Endothelial cell (in vitro differentiated cells): ENCODE data around the gene LRP1B. TPM values are rescaled to one million over a fixed set of nuclear protein-coding genes. Genes with fewer than 3 reads are reported as not detected.

Experiments used
- DNase-seq: peaks from one replicate; pipeline ENCODE4 v3.0.0; 2021; ENCODE audit warnings: low spot score
- H3K27ac Mint-ChIP-seq: one replicate; pipeline ENCODE4 v1.8.0; 2021; ENCODE audit warnings: mixed read lengths, inconsistent platforms; ENCODE audit not compliant: unreplicated experiment
- H3K27me3 Mint-ChIP-seq: one replicate; pipeline ENCODE4 v1.8.0; 2021; ENCODE audit warnings: mild to moderate bottlenecking, moderate library complexity, mixed read lengths, inconsistent platforms; ENCODE audit not compliant: unreplicated experiment
- H3K36me3 Mint-ChIP-seq: one replicate; pipeline ENCODE4 v1.8.0; 2021; ENCODE audit warnings: mild to moderate bottlenecking, low read depth, mixed read lengths, inconsistent platforms; ENCODE audit not compliant: unreplicated experiment
- H3K4me1 Mint-ChIP-seq: one replicate; pipeline ENCODE4 v1.8.0; 2021; ENCODE audit warnings: mild to moderate bottlenecking, mixed read lengths, inconsistent platforms; ENCODE audit not compliant: unreplicated experiment
- H3K4me3 Mint-ChIP-seq: one replicate; pipeline ENCODE4 v1.8.0; 2021; ENCODE audit warnings: mild to moderate bottlenecking, mixed read lengths, inconsistent platforms; ENCODE audit not compliant: unreplicated experiment
- H3K9me3 Mint-ChIP-seq: one replicate; pipeline ENCODE4 v1.8.0; 2021; ENCODE audit warnings: mixed read lengths, inconsistent platforms; ENCODE audit not compliant: unreplicated experiment
- CTCF ChIP-seq: fragments of 200-600 bp; sonication (generic); IDR thresholded peaks from one replicate; pipeline ENCODE4 v1.5.0; 2021; ENCODE audit warnings: antibody characterized with exemption; ENCODE audit not compliant: unreplicated experiment
- total RNA-seq: library from RNA; stranded (reverse); fragmentation: NEBNext Ultra II Directional; extraction: Animal tissue kit (Norgen Biotek cat#: 25700); gene quantifications from one replicate; pipeline ENCODE4 v1.2.1, GENCODE V29; 2021; ENCODE audit not compliant: unreplicated experiment

Gene LRP1B
- total RNA-seq, 1 donor from 2014 or later: 1.4 TPM

DNA sequence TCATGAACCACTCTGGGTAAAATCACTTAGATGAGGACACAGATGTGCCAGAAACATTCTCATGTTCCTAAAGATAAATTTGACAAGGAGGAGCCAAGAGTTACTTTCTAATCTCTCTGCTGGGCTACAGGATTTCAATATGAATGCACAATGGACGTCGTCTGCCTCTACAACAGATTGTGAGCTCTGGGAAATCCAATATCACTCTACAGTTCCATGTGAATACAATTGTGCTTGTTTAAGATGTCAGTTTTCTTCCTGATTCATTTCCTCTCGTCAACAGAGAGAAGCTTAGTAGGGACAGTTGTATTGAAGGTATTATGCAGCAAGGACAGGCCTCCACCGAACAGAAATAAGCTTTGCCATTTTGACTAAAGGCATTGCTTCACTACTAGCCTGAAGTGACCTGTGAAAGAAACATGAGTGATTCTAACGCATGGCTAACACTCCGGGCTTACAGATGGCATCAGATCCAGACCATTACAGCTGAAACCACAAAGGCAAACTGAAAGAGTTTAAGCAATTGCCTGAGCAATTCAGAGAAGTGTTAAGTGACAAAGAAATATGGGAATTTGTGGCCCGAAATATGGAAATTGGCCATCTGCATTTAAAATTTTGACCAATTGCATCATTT, 1591.5 kb downstream of the LRP1B start:
- no peaks in the 10 kb centered on the region for H3K9me3 Mint-ChIP-seq
- no peaks in the 10 kb centered on the region for H3K36me3 Mint-ChIP-seq
- no peaks in the 10 kb centered on the region for H3K27me3 Mint-ChIP-seq
- H3K27ac Mint-ChIP-seq: no peak overlapping the region
- peaks cover 7% of the 10 kb centered on the region for H3K4me1 Mint-ChIP-seq
- H3K4me3 Mint-ChIP-seq: no peak overlapping the region
- TF ChIP-seq CTCF: no peak
- DNase-seq: no peak

GRCh38 chr2:140529706-140530105, 1601.1 kb downstream of the LRP1B start:
- H3K27me3 Mint-ChIP-seq: no peaks in the 10 kb centered on the region
- no peaks in the 10 kb centered on the region for H3K9me3 Mint-ChIP-seq
- no peak overlapping the region for H3K4me3 Mint-ChIP-seq
- no peak for DNase-seq
- H3K27ac Mint-ChIP-seq: no peak overlapping the region
- no peak for TF ChIP-seq CTCF
- H3K36me3 Mint-ChIP-seq: no peaks in the 10 kb centered on the region
- H3K4me1 Mint-ChIP-seq: peaks cover 2% of the 10 kb centered on the region

- TF ChIP-seq CTCF: no peak
- H3K27ac Mint-ChIP-seq: no peak overlapping the region
- DNase-seq: no peak
- no peaks in the 10 kb centered on the region for H3K9me3 Mint-ChIP-seq
- no peaks in the 10 kb centered on the region for H3K27me3 Mint-ChIP-seq
- H3K4me3 Mint-ChIP-seq: no peak overlapping the region
- peaks cover 2% of the 10 kb centered on the region for H3K4me1 Mint-ChIP-seq
- H3K36me3 Mint-ChIP-seq: no peaks in the 10 kb centered on the region
Observed at GRCh38 chr2:140528982-140529381, 1601.8 kb downstream of the LRP1B start.

DNA sequence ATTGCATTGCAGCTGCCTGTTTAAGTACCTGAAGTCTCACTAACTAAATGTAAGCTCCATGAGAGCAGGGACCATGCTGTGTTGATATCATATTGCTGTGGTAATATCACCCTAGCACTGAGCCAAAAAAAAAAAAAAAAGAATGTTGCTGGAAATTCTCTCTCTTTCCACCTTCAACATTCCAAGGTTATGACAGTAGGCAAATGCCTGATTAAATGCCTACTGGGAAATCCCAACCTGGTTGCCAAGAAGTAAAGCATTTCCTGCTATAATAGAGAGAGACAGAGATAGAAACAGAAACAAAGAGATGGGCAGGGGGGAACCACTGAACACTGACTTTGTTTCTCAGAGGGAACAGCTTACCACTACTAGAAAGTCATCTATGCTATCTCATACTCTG, 1604.2 kb downstream of the LRP1B start:
- H3K9me3 Mint-ChIP-seq: no peaks in the 10 kb centered on the region
- H3K27me3 Mint-ChIP-seq: no peaks in the 10 kb centered on the region
- H3K27ac Mint-ChIP-seq: no peak overlapping the region
- H3K4me1 Mint-ChIP-seq: peaks cover 2% of the 10 kb centered on the region
- DNase-seq: no peak
- H3K36me3 Mint-ChIP-seq: no peaks in the 10 kb centered on the region
- no peak for TF ChIP-seq CTCF
- no peak overlapping the region for H3K4me3 Mint-ChIP-seq

- H3K4me1 Mint-ChIP-seq: no peaks in the 10 kb centered on the region
- H3K27me3 Mint-ChIP-seq: peaks cover 1% of the 10 kb centered on the region
- H3K9me3 Mint-ChIP-seq: no peaks in the 10 kb centered on the region
- no peak overlapping the region for H3K27ac Mint-ChIP-seq
- no peak for TF ChIP-seq CTCF
- DNase-seq: no peak
- no peak overlapping the region for H3K4me3 Mint-ChIP-seq
- no peaks in the 10 kb centered on the region for H3K36me3 Mint-ChIP-seq
Observed at GRCh38 chr2:140512106-140512505, 1618.7 kb downstream of the LRP1B start.
